HG02588 (cell line): ENCODE measurements around the gene BLCAP.
"Not testable (repeated sequence)": the region's sequence is repeated elsewhere in the genome, so short reads cannot be mapped to it uniquely, and the experiment has no call there.

ENCODE experiments used
- ATAC-seq: cut with Tn5 transposase; IDR thresholded peaks from one replicate; pipeline ENCODE4 v1.9.1; 2021; ENCODE audit warnings: mild to moderate bottlenecking, moderate library complexity; ENCODE audit not compliant: unreplicated experiment

Gene BLCAP

GRCh38 chr20:37490663-37491350, 36.9 kb downstream of the BLCAP start:
- ATAC-seq: no peak

GRCh38 chr20:37486209-37486608, 41.5 kb downstream of the BLCAP start:
- not testable (repeated sequence) for ATAC-seq

GRCh38 chr20:37484331-37484730, 43.3 kb downstream of the BLCAP start:
- ATAC-seq: no peak

GRCh38 chr20:37481610-37482009, 46.1 kb downstream of the BLCAP start:
- ATAC-seq: no peak

GRCh38 chr20:37480919-37481318, 46.8 kb downstream of the BLCAP start:
- ATAC-seq: no peak

- ATAC-seq: no peak
These were observed 47.6 kb downstream of the BLCAP start for GRCh38 chr20:37479925-37480691.

- ATAC-seq: no peak
These were observed 48.4 kb downstream of the BLCAP start for GRCh38 chr20:37479266-37479665.

GRCh38 chr20:37477041-37477440, 50.6 kb downstream of the BLCAP start:
- no peak for ATAC-seq

- no peak for ATAC-seq
These were observed 52.4 kb downstream of the BLCAP start for GRCh38 chr20:37475252-37475651.

GRCh38 chr20:37474386-37474785, 53.3 kb downstream of the BLCAP start:
- no peak for ATAC-seq

GRCh38 chr20:37473249-37474000, 54.3 kb downstream of the BLCAP start:
- ATAC-seq: no peak

- ATAC-seq: not testable (repeated sequence)
These were observed 55.2 kb downstream of the BLCAP start for GRCh38 chr20:37472435-37472834.

GRCh38 chr20:37471741-37472235, 55.9 kb downstream of the BLCAP start:
- no peak for ATAC-seq

GRCh38 chr20:37470190-37470589, 57.5 kb downstream of the BLCAP start:
- not testable (repeated sequence) for ATAC-seq

- ATAC-seq: no peak
These were observed 58.1 kb downstream of the BLCAP start for GRCh38 chr20:37469531-37469930.

GRCh38 chr20:37468886-37469285, 58.8 kb downstream of the BLCAP start:
- no peak for ATAC-seq
